Measurements from ENCODE around the gene FBXO8.
"Not testable (repeated sequence)": the region's sequence is repeated elsewhere in the genome, so short reads cannot be mapped to it uniquely, and the experiment has no call there.

FBXO8 gene, protein sequence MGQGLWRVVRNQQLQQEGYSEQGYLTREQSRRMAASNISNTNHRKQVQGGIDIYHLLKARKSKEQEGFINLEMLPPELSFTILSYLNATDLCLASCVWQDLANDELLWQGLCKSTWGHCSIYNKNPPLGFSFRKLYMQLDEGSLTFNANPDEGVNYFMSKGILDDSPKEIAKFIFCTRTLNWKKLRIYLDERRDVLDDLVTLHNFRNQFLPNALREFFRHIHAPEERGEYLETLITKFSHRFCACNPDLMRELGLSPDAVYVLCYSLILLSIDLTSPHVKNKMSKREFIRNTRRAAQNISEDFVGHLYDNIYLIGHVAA

DNA sequence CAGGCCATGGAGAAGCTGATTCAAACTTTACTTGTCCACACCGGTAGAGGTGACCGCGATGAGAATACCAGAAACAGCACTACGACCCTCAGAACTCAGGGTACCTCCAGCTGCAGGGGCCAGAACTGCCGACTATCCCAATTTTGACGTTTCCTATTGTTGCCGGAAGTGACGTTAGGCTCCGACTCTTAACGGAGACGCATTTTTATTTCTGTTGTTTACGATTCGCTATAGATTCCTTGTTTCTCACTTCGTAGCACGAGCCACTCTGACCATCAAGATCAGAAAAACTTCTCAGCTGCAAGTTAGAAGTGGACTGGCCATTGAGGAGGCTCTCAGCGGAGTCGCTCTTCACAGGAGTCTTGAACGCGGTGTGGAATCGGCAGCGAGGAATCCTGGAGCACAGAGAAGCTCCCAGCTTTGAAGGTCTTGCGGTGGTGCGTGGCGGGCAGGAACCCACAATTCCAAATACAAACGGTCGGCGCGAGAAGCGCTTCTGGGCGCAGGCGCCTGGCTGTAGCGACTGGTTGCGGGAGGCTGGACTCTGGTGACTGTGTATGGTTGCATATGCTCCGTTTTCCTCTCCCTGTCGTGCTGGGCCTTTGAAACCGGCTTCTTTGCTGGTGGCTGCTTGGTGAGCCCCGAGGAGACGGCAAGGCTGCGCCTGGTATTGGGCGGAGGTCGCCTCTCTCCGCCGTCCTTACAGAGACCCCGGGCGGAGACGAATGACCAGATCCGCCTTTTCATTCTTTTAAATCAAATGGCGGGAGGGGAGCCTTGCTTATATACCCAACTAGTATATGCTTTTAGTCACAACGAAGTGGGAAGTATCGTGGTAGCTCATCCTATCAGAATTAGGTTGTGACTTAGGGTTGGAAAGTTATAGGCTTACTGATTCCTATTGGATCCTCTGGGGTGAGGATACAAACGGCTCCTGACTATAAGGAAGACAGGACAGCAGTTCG lies at the start of gene FBXO8, which contains the start of gene CEP44:
TSS of gene FBXO8 (minus strand) at position 161 of the 965 bp plus-strand sequence. CDS start 20,575 bp downstream, outside the sequence.
TSS of gene CEP44 (plus strand) at position 405 of the 965 bp plus-strand sequence. CDS start 15,211 bp downstream, outside the sequence.
- DNase-seq (ENCODE audit: low read depth in 2 of 3, low spot score in 1 of 3), result peak; percentile 36 to 52 (median 42)

DNA sequence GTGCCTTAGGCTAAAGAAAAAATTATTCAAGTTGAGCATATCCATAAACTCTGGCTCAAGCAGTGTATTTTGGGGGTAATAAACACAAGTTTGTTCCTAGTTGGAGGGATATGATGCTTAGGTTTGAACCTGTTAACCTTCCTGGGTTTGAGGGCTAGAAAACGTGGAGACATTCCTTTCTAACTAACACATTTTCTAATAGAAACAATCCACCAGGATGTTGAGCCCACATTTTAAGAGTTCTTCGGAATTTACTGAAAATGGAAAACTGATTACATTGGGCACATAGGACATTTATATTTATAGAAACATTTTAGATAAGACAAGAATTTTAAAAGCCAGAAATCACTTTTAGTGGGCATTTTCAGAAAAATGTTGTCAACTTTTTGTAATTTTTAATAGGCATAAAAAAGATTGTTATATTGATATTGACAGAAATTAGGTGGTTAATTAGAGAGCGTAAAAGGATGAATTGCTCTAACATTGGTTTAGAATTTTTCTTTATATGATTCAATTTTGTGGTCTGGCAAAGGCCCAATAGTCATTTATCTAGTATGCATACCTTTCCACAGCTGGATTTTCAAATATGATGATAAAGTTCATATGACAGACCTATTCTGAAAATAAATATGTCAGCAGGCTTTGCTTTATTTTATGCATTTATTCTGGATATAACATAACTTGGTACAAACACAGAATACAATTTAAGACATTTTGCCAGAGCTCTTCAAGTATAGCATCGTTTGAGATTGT lies 49.5 kb upstream of the FBXO8 start:
- DNase-seq (ENCODE audit: low read depth in 2 of 3, low spot score in 1 of 3), result no peak

DNA sequence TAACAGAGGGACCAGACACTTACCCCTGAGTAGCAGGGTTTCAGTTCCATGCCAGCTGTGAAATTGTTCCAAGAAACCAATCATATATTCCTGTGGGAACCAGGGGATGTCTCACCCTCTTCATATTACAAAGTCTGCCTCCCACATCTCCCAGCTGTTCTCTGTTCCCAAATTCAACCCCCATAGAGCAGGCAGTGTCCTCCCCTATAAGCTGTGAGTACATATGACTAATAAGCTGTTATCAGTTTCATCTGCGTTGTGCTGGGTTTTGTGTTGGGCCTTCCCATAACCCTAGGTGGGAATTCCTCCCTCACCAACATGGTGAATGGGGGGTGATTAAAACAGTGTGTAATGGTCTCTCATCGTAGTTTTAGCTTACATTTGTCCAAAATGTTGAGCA lies 41.3 kb upstream of the FBXO8 start:
- DNase-seq (ENCODE audit: low read depth in 2 of 3, low spot score in 1 of 3), result no peak

DNA sequence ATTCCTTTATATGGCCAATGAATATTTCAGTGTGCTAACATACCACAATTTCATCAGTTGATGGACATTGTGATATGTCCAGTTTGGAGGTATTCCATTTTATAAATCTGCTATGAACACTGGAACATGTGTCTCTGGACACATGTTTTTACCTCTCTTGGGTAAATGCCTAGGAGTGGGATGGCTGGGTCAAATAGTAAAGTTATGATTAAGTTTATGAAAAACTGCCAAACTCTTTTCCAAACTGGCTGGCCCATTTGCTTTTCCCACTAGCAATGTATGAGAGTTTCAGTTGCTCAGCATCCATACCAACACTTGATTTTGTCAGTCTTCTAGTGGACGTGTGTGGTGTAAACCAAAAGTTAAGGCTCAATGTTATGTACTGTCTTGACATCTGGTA lies 40.8 kb upstream of the FBXO8 start:
- no peak for DNase-seq (ENCODE audit: low read depth in 2 of 3, low spot score in 1 of 3)

DNA sequence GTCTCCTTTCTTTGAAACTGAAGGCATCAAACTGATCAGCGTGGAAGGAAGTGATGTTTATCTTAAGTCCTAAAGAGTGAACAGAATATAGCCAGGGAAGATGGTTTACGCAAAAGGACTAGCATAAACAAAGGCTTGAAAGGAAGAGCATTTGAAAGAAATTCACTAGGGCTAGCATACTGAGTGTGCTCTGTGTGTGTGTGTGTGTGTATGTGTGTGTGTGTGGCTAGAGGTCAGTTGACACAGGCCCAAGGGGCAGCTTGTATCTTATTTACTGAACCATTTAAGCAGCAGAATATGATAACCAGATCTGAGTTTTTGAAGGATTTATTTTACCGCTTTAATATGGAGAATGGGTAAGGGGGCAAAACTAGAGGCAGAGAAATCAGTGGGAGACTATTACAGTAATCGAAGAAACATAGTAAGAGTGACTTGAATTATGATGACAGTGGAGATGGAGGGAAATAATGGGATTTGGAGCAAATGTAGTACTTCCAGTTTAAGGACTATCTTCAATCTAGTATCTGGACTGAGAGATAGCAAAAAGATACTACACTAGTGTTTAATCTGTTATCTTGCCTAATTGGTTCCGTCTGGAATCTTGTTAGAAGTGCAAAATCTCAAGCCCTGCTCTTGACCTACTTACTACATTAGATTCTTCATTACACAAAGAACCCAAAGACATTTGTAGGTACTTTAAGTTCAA lies 37.2 kb upstream of the FBXO8 start:
- no peak for DNase-seq (ENCODE audit: low read depth in 2 of 3, low spot score in 1 of 3)

DNA sequence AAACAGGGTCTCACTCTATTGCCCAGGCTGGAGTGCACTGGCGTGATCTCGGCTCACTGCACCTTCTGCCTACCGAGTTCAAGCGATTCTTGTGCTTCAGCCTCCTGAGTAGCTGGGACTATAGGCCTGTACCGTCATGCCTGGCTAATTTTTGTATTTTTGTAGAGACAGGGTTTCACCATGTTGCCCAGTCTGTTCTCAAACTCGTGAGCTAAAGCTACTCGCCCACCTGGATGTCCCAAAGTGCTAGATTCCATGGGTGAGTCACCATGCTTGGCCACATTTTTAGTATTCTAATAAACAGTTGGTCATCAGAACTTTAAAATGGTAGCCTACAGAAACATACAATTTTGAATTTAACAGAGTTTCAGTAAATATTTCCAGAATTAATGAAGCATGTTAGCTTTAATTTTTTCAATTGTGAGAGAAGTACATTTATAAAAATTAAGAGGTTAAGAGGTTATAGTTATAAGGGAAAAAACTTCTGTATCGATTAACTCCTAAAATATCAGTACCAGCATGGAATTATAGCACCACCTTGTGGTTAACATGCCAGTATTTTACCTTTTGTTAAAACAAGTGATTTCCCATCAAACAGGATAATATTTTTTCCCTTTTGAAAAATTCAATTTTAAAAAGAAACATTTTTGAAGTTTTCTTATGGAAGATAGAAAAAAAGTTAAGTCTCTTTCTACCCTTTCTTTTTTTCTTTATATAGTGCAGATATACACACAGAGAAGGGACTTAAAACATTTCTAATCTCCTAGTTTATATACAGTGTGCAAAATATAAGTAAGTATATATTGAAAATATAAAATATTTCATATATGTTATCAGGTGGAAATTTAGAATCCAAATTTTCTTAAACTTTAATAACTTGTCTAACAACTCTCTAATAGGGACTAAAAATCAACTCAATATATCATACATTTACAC lies 35.6 kb upstream of the FBXO8 start:
- DNase-seq (ENCODE audit: low read depth in 2 of 3, low spot score in 1 of 3), result peak in 1 of 3 donors; percentile 7

DNA sequence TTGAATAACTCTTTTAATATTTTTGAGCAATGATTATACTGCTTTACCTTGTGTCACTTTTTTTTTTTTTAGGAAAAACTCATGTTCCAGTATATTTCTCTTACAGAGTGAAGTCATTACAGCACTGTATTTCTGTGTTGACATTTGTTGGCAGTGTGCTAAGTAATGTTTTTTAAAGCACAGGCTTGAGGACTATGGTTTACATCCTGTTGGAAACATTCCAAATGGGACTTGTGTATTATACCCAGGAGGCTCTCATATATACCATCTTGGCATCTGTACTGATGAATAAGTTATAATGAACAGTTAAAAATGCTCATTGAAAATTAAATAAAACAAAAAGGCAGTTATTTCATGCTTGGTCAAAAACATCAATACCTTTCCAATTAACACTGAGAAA lies 34.1 kb upstream of the FBXO8 start:
- no peak for DNase-seq (ENCODE audit: low read depth in 2 of 3, low spot score in 1 of 3)

DNA sequence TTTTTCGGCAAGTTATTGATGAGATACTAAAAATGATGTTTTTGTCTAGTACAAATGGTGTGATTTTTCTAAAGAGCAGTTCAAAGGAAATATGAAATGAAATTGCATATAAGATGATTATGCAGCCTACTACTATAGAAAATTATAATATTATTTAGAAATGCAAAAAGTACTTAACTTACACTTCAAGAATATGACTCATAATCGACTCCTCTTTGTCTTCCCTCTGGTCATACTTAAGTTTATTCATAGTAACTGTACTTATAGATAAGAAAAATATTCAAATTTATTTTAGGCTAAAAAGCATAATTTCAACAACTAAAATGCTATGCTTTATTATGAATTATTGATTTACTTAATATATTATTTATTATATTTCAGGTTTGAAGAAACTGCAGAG lies 33.5 kb upstream of the FBXO8 start:
- no peak for DNase-seq (ENCODE audit: low read depth in 2 of 3, low spot score in 1 of 3)

DNA sequence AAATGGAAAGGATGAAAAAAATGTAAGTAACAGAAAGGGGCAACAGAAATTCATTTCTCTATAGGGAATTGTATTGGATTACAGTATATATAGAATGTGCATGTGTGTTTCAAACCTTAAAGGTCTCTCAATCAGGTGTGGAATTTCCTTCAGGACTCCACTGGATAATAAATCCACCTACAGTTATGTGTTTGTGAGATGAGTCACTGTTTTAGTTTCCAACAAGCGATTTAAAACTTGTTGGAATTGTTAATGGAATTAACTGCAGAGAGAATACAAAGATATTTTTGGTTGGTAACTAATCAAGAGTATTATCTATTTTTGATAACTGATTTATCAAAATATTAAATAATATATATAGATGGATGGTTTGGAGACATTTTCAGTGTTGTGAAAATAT lies 33.1 kb upstream of the FBXO8 start:
- no peak for DNase-seq (ENCODE audit: low read depth in 2 of 3, low spot score in 1 of 3)

DNA sequence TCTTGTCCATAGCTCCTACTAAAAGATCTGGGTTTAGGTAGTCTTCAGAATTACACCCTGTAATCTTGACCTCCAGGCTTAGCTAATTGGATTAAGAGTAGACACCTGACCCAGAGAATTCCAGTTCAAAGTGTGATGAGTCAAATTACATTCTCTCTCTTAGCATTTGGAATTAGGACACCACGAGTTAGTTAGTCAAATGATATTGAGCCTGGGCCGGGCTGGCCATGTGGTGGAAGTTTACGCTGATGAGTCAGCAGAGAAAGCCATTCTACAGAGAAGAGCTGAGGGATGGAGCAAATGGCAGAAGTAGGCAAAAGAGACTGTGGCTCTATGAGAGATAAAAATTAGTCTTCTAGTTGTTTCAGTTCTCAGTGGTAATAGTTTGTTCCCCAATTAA lies 31.3 kb upstream of the FBXO8 start:
- DNase-seq (ENCODE audit: low read depth in 2 of 3, low spot score in 1 of 3), result no peak

DNA sequence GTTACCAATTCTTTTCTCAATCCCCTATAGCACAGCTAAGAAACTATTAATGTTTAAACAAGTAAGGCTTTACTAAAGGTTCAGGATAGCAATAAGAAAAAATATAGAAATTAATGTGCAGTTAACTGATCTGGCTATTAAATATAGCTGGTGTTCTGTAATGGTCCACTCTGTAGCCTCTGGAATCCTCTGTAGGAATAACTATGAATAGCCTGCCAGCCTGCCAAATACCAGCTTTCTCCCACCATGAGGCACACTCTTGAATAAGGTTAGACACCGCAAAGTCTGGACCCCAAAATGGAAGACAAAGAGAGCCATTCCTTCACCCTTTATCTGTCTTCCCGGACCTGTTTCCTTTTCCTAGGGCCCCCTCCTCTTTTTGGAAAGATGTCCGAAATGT lies 30.8 kb upstream of the FBXO8 start:
- no peak for DNase-seq (ENCODE audit: low read depth in 2 of 3, low spot score in 1 of 3)

DNA sequence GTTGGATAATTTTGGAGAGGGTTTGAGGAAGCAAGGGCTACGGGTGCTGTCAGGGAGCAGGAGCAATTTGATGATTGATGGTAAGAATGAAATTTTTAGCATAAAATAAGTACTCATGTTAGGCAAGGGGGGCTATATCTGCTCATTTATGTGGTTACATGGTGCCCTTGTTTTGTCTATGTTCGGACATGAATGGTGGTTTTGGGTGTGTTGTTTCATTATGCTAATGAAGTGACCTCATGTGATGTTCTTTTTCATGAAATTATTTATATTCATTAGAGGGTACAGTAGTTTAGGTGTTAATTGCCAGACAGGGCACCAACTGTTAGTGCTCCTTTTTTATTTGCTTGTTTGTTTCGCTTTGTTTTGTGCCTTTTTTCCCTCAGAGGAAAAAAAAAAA lies 29.5 kb upstream of the FBXO8 start:
- no peak for DNase-seq (ENCODE audit: low read depth in 2 of 3, low spot score in 1 of 3)

DNA sequence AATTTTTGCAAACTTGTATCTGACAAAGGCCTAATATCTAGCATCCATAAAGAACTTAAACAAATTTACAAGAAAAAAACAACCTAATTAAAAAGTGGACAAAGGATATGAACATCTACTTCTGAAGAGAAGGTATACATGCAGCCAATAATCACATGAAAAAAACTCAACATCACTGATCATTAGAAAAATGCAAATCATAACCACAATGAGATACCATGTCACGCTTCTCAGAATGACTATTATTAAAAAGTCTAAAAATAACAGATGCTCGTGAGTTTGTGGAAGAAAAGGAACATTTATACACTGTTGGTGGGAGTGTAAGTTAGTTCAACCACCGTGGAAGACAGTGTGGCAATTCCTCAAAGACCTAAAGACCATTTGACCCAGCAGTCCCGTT lies 24.2 kb upstream of the FBXO8 start:
- DNase-seq (ENCODE audit: low read depth in 2 of 3, low spot score in 1 of 3), result no peak

DNA sequence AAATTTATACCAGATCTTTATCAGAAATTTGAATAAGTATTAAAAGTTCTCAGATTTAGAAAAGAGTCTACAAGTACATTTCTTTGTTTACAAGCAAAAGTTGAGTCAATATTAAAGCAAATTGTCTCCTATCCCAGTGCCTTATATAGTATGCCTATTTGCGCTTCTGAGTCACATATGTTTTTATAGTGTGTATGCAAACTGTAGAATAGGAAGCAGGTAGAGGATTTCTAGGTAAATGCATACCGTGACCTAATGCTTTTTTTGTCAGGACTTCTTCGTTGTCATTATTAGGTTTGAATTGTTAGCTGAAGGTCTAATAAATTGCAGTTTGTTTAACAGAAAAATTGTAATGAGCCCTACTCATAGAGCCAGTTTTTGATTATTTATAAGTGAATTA lies 22.5 kb upstream of the FBXO8 start:
- DNase-seq (ENCODE audit: low read depth in 2 of 3, low spot score in 1 of 3), result no peak

DNA sequence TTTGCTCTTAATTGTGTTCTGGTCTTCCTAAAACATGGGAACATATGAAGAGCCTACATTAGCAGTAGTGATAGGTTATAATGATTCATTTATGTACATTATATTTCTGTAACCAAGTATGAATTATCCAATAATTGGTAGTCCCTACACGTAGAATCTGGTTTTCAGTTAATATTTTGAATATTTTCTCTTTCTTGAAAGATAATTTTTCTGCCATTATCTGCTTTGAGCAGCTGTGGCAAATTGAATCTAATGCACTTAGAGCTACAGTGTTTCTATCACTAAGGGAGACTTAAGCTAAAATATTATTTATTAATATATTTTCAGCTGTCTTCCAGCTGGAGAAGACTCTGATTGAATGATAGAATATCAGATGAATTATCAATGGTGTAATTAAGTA lies 21.2 kb upstream of the FBXO8 start:
- no peak for DNase-seq (ENCODE audit: low read depth in 2 of 3, low spot score in 1 of 3)

DNA sequence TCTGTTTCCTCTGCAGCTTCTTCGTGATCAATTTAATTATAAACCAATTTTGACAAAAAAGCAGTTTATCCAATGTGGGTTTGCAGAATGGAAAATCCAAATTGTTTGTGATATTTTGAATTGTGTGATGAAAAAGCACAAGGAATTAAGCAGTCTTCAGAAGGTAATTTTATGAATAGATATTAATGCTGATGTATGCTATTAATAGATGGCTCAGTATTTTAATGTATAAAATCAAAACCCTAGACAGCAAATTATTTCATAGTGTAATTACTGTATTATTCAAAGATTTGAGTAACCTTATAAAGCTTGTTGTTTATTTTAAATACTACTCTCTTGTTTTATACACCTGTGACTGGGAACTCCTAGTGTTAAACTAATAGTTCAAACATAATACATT lies 20.2 kb upstream of the FBXO8 start:
- no peak for DNase-seq (ENCODE audit: low read depth in 2 of 3, low spot score in 1 of 3)

DNA sequence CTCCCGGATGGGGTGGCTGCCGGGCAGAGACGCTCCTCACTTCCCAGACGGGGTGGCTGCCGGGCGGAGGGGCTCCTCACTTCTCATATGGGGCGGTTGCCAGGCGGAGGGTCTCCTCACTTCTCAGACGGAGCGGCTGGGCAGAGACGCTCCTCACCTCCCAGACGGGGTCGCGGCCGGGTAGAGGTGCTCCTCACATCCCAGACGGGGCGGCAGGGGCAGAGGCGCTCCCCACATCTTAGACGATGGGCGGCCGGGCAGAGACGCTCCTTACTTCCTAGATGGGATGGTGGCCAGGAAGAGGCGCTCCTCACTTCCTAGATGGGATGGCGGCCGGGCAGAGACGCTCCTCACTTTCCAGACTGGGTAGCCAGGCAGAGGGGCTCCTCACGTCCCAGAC lies 11.7 kb upstream of the FBXO8 start:
- DNase-seq (ENCODE audit: low read depth in 2 of 3, low spot score in 1 of 3), result not testable (repeated sequence)

DNA sequence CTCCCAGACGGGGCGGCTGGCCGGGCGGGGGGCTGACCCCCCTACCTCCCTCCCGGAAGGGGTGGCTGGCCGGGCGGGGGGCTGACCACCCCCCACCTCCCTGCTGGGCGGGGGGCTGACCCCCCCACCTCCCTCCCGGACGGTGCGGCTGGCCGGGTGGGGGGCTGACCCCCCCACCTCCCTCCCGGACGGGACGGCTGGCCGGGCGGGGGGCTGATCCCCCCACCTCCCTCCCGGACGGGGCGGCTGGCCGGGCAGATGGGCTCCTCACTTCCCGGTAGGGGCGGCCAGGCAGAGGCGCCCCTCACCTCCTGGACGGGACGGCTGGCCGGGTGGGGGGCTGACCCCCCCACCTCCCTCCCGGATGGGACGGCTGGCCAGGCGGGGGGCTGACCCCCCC lies 11.2 kb upstream of the FBXO8 start:
- DNase-seq (ENCODE audit: low read depth in 2 of 3, low spot score in 1 of 3), result not testable (repeated sequence)

DNA sequence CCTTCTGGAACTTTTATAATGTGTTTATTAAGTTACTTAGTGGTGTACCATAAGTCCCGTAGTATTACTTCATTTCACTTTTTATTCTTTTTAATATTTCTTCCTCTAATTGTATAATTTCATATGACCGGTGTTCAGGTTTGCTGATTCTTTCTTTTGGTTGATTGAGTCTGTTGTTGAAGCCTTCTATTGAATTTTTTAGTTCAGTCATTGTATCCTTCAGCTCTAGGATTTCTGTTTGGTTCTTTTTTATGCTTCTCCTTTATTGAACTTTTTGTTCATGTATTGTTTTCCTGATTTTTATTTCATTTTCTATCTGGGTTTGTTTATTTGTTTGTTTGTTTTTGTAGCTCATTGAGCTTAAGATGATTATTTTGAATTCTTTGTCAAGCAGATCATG lies 9.0 kb upstream of the FBXO8 start:
- no peak for DNase-seq (ENCODE audit: low read depth in 2 of 3, low spot score in 1 of 3)

DNA sequence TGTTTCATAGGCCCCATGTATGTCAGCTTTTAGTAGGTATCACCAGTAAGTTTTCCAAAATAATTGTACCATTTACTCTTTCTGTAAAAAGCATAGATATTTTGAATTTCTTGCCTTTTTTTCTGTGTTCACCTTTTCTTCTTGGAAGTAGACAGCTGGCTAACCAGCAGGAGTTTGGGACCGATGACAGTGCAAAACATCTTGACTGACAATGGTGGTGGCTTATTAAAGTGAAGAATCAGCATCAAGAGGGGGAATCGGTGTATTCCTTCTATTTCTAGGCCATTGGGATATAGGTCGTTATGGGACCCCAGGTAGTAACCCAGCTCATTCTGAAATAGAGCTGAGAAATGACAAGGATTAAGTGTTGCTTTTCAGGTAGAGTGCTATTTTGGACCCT lies 3.4 kb upstream of the FBXO8 start:
- no peak for DNase-seq (ENCODE audit: low read depth in 2 of 3, low spot score in 1 of 3)

Data from stimulated activated CD4-positive, alpha-beta T cell treated with anti-CD3 and anti-CD28 coated beads, Interleukin-12 subunit alpha, Interleukin-12 subunit beta, amount 100 ng/mL, for 48 hours (primary cell).